HG03520 (cell line): Measurements from ENCODE around the gene LATS2.
"Not testable (repeated sequence)": the region's sequence is repeated elsewhere in the genome, so short reads cannot be mapped to it uniquely, and the experiment has no call there.

Source experiments
- ATAC-seq: cut with Tn5 transposase; IDR thresholded peaks from one replicate; pipeline ENCODE4 v1.9.1; 2021; ENCODE audit warnings: mild to moderate bottlenecking, moderate library complexity; ENCODE audit not compliant: unreplicated experiment

LATS2 gene

GRCh38 chr13:20968745-20969144, 92.6 kb downstream of the LATS2 start:
- ATAC-seq: no peak

DNA sequence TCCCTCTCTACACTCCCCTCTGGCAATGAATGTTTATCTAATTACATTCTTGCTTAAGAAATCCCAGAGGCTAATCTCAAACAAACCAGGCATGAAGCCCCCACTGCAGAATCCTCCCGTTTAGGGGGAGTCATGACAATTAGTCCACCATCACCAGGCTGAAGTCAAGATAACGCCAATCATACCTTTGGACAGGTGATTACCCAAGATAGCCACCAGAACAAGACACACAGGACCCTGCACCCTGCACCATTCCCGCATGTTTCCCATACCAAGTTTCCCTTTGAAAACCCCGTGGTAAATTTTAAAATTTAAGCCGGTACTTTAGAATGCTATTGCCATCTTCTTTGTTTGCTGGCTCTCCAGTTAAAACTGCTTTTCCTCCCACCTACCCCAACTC, 94.0 kb downstream of the LATS2 start:
- no peak for ATAC-seq

- no peak for ATAC-seq
Measured at GRCh38 chr13:20964904-20965303, 96.5 kb downstream of the LATS2 start.

GRCh38 chr13:20961663-20962062, 99.7 kb downstream of the LATS2 start:
- ATAC-seq: not testable (repeated sequence)

DNA sequence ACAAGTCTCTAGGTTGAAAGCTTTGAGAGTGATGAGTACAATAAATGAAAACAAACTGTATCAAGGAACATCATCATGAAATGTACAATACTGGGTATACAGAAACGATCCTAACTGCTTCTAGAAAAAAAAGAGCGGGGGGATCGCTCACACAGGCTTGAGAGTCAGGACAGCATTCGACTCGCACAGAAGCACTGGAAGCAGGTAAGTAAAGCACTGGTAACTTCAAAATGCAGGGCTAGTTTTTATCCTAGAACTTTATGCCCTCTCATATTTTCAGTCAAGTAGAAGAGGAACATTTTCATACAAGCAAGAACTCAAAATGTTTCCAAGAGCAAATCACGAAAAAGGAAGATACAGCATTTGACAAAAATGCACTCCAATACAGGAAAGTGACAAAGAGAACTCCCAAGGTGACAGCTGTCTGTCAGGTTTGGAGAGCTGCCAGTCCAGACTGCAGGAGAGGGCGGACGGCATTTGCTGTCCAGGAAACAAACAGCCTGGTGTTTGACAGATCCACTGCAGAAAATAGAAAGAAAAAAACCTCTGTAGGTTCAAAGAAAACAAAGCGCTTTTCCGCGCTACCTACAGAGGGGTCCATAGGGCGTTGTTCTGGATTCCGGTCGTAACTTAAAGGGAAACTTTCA, 100.6 kb downstream of the LATS2 start:
- no peak for ATAC-seq

GRCh38 chr13:20957049-20957620, 104.3 kb downstream of the LATS2 start:
- not testable (repeated sequence) for ATAC-seq

- no peak for ATAC-seq
Measured at GRCh38 chr13:20955496-20955895, 105.9 kb downstream of the LATS2 start.

DNA sequence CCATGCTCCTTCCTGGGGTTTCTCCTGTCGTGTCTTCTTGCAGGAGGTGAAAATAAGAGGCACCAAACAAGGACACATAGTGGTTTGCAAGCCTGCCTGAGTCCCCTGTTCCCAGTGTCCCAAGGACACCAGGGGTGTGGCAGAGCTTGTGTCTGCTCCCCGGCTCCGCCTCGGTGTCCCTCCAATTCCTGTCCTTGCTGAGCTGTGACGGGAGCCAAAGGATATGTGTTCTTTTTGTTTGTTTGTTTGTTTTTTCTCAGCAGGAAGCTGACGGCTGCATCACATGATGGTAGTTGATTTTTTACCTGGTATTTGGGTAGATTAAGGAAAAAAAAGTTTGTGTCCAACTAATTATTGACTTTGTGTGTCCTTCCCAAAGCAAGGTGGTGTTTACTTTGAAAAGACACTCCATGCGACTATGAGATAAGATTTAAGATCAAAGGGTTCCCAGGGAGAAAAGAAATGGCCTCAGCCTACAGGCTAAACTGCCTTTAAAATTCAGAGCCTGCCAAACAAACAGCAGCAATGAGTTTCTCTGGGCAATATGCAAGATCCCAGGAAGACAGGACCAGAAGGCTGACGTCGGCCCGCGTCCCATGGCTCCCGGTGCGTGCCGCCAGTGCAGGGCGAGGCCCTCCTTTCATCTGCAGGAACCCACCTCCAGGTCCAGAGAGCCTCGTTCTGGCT, 108.0 kb downstream of the LATS2 start:
- no peak for ATAC-seq

DNA sequence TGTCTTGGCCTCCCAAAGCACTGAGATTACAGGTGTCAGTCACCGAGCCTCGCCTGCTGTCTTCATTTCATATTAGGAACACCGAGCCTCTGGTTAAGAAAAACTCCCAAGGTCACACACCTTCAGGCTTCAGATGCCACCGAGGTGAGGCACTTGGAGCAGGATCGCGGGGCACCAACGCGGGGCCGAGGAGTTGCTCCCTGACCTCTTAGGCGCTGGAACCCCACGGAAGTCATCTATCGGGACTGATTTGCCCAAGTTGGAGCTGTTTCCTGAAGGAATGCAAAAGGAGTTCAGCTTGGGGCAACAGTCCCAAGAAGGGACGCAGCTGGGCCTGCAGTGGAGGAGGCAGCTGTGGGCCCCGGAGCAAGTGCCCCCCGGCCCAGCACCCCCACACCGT, 108.5 kb downstream of the LATS2 start:
- no peak for ATAC-seq

GRCh38 chr13:20948001-20948400, 113.4 kb downstream of the LATS2 start:
- not testable (repeated sequence) for ATAC-seq

- no peak for ATAC-seq
Measured at GRCh38 chr13:20945952-20946383, 115.4 kb downstream of the LATS2 start.

GRCh38 chr13:20942938-20943559, 118.3 kb downstream of the LATS2 start:
- ATAC-seq: no peak

- not testable (repeated sequence) for ATAC-seq
Measured at GRCh38 chr13:20940511-20940910, 120.9 kb downstream of the LATS2 start.

DNA sequence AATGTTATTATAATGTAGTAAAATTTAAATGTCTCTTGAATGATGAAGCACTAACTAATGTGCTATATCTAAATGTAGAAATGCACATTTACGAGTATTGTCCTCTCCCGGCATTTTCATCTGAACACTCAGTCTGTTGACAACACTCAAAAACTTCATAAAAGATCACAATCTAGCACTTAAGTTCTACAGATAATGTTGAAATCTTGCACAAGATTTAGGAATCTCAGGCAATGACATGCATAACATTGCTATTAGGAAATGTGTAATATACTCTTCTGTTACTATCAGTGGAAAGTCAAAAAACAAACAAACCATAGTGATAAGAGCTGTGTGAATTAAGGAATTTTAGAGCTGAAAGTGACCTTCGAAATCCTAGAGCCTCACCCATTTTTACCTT, 121.3 kb downstream of the LATS2 start:
- no peak for ATAC-seq

DNA sequence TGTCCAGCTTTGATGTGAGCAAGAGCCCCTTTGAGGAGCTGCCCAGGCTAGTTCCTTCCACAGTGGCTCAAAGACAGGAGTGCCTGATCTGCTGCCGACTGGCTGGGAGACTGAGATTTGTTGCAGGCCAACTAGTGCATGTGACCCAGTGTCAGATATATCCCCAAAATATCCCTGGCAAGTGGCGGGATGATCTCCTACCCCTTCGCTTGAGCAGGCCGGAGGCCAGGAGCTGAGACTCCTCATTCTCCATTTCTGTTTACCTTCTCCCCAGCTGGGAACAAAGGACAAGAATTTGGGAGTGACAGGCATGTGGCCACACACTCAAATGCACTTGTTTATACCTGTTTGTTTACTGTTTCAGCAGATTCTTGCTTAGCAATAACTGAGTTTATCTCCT, 121.7 kb downstream of the LATS2 start:
- no peak for ATAC-seq

DNA sequence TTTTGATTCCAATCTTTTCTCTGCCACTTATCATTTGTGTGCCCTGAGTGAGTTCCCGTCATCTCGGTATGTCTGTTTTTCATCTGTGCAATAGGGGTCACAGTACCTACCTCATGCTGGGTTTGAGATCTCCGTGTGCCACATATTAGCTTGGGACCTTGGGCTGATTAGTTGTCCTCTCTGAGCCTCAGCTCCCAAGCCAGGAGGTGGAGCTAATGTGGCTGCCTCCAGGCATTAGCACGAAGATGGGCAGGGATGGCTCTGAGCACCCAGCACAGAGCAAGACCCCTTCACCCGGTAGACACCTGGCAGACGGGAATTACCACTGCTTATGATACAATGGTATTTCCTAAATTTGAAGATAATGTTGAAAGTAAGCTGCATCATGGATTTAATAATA, 123.1 kb downstream of the LATS2 start:
- no peak for ATAC-seq

DNA sequence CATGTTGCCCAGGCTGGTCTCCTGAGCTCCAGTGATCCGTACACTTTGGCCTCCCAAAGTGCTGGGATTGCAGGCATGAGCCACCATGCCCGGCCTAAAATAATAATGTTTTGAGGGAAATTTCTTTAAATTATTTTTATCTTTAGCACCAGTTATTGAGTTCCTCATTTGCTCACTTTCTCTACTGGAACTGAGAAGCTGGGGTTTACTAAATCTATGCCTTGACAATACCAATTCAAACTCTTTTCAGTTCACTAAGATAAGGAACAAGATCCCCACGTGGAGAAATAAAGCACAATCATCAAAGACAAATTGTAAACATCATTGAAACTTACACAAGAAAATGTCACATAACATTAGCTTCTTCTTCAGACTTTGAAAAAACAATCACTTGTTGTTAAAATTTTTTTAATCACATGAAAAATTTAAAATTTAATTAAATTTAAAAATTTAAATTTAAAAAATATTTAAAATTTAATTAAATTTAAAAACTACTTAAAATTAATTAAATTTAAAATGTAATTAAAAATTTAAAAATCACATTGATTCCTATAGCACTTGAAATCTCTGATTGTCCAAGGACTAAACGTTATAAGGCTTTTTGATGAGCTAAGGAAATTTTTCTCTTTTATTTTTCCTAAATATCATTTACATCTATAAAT, 133.7 kb downstream of the LATS2 start:
- ATAC-seq: no peak

- ATAC-seq: not testable (repeated sequence)
Measured at GRCh38 chr13:20925395-20925790, 136.0 kb downstream of the LATS2 start.

- no peak for ATAC-seq
Measured at GRCh38 chr13:20924758-20925394, 136.5 kb downstream of the LATS2 start.

DNA sequence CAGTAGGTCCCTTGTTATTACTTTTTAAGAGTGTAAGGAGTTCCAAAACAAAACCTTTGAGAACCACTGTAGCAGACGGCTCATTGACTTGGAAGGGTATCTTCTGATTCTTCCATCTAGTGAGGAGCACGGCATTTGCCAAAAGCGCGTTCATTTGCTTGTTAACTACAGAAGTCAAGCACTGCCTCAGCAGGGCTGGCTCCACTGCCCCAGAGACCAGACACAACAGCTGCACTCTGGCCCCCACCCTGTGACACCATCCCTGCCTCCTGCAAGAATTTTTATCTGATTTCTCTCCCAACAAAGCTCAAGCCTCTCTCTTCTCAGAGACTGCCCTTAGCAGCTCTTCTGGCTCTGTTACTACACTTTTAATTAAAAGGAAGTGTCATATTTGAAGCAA, 138.1 kb downstream of the LATS2 start:
- ATAC-seq: no peak
